T47D (cell line): ENCODE results near the gene CHEK2.

Experiments used
- DNase-seq, 2 experiments: peaks; one replicate each; pipeline versions ENCODE4 v3.0.0 to v3.0.0-alpha.2; 2011 to 2012; ENCODE audit warnings: low read depth in 1 of 2, low spot score in 1 of 2
- JUND ChIP-seq: IDR thresholded peaks from 2 replicates; pipeline ENCODE4 v1.6.1; 2012; ENCODE audit warnings: low read depth
- in situ Hi-C: cut with HindIII; loops from 2 replicates; pipeline ENCODE4 v1.10.0; 2016; ENCODE audit warnings: low sequenced_read_pairs, low pct_unique_long_range_greater_than_20kb

CHEK2 gene

GRCh38 chr22:28741785-28742561 lies at the start of gene CHEK2, which contains the start of gene HSCB:
Gene CHEK2 (minus strand): TSS chr22:28741820. CDS start chr22:28734721, 7,099 bp downstream.
Gene HSCB (plus strand): TSS chr22:28742039. CDS start chr22:28742096, 57 bp downstream.
- peak; percentile 61 to 98 for DNase-seq
- no peak for TF ChIP-seq JUND
- in situ Hi-C loops = no loop called here

DNA sequence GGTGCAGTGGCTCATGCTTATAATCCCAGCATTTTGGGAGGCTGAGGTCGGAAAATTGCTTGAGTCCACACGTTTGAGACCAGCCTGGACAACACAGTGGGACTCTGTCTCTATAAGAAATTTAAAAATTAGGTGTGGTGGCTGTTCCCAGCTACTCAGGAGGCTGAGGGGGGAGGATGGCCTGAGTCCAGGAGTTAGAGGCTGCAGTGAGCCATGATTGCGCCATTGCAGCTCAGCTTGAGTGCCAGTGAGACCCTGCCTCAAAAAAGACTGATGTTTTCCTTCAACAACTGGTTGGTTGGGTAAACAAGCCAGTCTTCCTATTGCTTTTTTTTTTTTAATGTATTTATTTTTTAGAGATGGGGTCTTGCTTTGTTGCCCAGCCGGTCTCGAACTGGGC lies 49.5 kb upstream of the CHEK2 start:
- in situ Hi-C loops = no loop called here
- no peak for TF ChIP-seq JUND
- no peak for DNase-seq

- no peak for DNase-seq
- in situ Hi-C loops = no loop called here
- no peak for TF ChIP-seq JUND
Measured at GRCh38 chr22:28788601-28789000, 47.0 kb upstream of the CHEK2 start.

DNA sequence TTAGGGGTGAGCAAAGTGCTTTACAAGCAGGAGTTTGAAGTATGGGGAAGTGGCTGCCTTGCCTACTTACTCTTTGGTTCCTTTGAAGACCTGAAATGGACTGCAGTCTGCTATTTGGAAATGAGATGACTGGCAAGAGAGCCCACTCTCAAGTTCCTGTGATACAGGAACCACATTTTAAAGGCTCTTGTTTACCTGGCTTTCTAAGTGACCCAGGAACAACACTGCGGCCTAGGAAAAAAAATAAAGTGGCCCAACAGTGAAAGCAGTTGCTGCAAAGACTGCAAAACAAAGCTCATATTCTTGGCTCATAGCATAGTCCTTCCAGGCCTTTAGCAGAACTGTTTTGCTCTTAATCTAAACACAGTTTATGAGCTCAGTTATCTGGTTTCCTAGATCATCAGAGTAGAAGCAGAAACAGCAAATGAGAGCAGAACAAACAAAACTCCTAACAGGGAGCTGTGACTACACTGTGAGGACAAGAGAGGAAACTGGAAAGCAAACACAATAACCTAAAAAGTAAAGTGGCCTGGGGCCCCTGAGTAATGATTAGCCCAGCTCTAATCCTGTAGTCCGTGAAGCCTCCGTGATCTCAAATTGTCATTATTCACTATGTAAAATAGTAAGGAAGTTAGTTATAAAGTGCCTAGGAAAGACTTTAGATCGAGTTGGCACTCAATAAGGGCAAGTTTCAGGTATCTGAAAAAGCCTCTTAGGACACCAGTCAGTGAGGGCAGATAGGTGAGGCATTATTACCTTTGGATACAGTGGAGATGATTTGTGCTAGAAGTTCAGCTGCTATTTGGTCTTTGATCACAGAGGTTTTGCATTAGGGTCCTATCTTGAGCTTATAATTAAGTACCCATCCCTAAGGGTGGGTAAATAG lies 42.4 kb upstream of the CHEK2 start:
- in situ Hi-C loops = no loop called here
- peak in 1 of 2 experiments; percentile 81 for DNase-seq
- TF ChIP-seq JUND = 0 out of 2 replicates have a peak, but pooled peaks have one; percentile 22

- in situ Hi-C loops = no loop called here
- no peak for TF ChIP-seq JUND
- DNase-seq = no peak
Measured at GRCh38 chr22:28780296-28780695, 38.7 kb upstream of the CHEK2 start.

GRCh38 chr22:28779833-28780232 lies 38.2 kb upstream of the CHEK2 start:
- no peak for DNase-seq
- in situ Hi-C loops = no loop called here
- TF ChIP-seq JUND = no peak

DNA sequence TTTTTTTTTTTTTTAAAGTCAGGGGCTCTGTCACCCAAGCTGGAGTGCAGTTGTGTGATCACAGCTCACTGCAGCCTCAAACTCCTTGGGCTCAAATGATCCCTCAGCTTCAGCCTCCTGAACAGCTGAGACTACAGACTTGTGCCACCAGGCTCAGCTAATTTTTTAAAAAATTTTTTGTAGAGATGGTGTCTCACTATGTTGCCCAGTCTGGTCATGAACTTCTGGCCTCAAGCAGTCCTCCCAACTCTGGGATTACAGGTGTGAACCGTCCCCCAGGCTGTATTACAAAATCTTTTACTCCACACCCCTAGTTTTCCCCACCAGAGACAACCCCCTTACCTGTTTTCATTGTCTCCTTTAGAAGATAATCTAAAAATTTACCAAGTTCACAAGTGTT lies 32.8 kb upstream of the CHEK2 start:
- TF ChIP-seq JUND = no peak
- in situ Hi-C loops = no loop called here
- DNase-seq = no peak

GRCh38 chr22:28773461-28773867 lies 31.8 kb upstream of the CHEK2 start:
- TF ChIP-seq JUND = no peak
- in situ Hi-C loops = no loop called here
- DNase-seq = no peak

- TF ChIP-seq JUND = no peak
- in situ Hi-C loops = no loop called here
- DNase-seq = peak; percentile 85 to 92
Measured at GRCh38 chr22:28772633-28773460, 31.2 kb upstream of the CHEK2 start, which contains the start of gene CCDC117. Gene CCDC117 (plus strand): TSS chr22:28772695. CDS start chr22:28772850, 155 bp downstream.

GRCh38 chr22:28771195-28771791 lies 29.7 kb upstream of the CHEK2 start:
- in situ Hi-C loops = no loop called here
- peak in 1 of 2 experiments; percentile 78 for DNase-seq
- no peak for TF ChIP-seq JUND

DNA sequence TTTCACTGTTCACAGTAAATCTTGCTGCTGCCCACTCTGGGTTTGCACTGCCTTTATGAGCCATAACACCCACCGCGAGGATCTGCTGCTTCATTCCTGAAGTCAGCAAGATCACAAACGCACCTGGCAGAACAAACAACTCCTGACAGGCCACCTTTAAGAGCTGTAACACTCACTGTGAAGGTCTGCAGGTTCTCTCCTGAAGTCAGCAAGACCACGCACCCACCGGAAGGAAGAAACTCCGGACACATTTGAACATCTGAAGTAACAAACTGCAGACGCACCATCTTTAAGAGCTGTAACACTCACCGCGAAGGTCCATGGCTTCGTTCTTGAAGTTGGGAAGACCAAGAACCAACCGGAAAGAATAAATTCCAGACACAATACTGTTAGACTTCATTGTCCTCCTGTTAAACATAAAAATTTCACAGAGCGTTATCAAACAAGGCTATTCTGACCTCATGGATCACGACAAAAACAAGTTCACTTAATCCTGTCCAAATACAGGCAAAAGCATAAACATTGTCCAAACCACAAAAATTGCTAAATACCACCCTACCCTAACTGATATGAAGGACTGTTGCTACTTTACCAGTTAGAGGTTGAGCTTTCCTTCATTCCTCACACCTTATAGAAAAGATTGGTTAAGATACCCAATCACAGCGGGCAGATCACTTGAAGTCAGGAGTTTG lies 27.9 kb upstream of the CHEK2 start:
- no peak for TF ChIP-seq JUND
- DNase-seq = no peak
- in situ Hi-C loops = no loop called here
